ENCODE data around the gene TSHZ3. TPM values are rescaled to one million over a fixed set of nuclear protein-coding genes. Genes with fewer than 3 reads are reported as not detected.

Gene TSHZ3
- total and polyA plus RNA-seq, 2 of the 13 experiments (the other 11 are each of a cell fraction or from before 2014, with no cell fraction given), result not detected

DNA sequence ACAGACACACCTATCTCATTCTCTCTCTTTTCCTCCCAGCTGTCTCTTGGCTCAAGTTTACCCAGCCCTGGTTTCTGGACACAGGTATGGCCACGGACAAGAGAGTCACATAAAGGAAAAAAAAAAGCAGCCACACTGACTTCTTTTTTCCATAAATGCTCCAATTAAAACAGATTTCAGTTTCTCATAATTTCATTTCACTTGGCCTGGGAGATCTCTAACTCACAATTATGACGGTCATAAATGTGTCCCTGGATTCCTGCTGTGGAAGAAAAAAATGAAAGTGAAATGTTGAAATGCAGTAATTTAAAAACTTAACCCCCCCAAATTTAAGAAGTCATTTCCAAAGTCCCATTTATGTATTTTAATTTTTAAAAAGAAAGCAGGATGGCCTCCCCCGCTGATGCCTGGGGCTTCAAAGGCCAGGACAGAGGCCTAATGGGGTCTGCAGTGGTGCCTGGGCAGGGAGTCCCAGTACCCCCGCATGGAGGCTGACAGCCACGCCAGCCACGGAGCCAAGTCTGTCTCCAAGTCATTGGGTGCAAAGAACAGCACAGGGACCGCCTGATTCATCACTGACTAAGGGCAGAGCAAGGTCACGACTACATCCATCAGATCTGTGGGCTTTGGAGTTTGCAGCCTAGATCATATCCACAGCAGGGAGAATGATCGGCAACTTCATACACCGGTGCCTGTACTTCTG lies 79.7 kb downstream of the TSHZ3 start:
- peaks cover 26% of the 10 kb centered on the region; the same call in 1 of the 2 replicates for H3K9me3 ChIP-seq (ENCODE audit: low read length)
- no peak overlapping the region for H3K9ac ChIP-seq (ENCODE audit: insufficient read depth, low read depth, low read length)
- H2AFZ ChIP-seq (ENCODE audit: low read length), result no peak overlapping the region
- FAIRE-seq (no peak), ATAC-seq (no peak), DNase-seq (ENCODE audit: low spot score) (no peak)
- no peaks in the 10 kb centered on the region for H4K20me1 ChIP-seq (ENCODE audit: insufficient read depth, low read length)
- no peaks in the 10 kb centered on the region for H3K27me3 ChIP-seq (ENCODE audit: control insufficient read depth in 1 of 2, insufficient read depth in 2 of 2, low read length in 2 of 2)
- in situ Hi-C loops (cut with HindIII; ENCODE audit: extremely low pct_ligation_motif_present, low pct_unique_long_range_greater_than_20kb), result no loop called here
- no peak overlapping the region for H3K4me3 ChIP-seq (replicated peaks in 1 of 3; ENCODE audit: insufficient read depth in 1 of 3, low read depth in 2 of 3, low read length in 3 of 3)
- intact Hi-C loops (cut with micrococcal nuclease; ENCODE audit: unreplicated experiment), result no loop called here
- no peaks in the 10 kb centered on the region for H3K4me1 ChIP-seq (ENCODE audit: insufficient read depth, low read length)
- BruUV-seq (replicated peaks), result no TSS peak
- CTCF ChIA-PET (ENCODE audit: low intra/inter-chr PET ratio, low total read pairs), result no interaction called here
- no peaks in the 10 kb centered on the region for H3K36me3 ChIP-seq (replicated peaks in 1 of 2; ENCODE audit: control insufficient read depth in 1 of 2, insufficient read depth in 2 of 2, low read length in 2 of 2)
- no peak overlapping the region for H3K27ac ChIP-seq (ENCODE audit: extremely low read length, insufficient read depth, low read length)
- TF ChIP-seq KDM5A (IDR thresholded peaks at IDR 0.05; ENCODE audit: borderline replicate concordance, low read length) (no peak), ZNF891 (CRISPR knock-in tag; IDR thresholded peaks at IDR 0.05) (no peak), ZNF232 (CRISPR knock-in tag; IDR thresholded peaks at IDR 0.05; ENCODE audit: borderline replicate concordance) (no peak), TGIF2 (CRISPR knock-in tag; IDR thresholded peaks at IDR 0.05) (no peak), NFIB (CRISPR knock-in tag; IDR thresholded peaks at IDR 0.05; ENCODE audit: borderline replicate concordance) (no peak), TMF1 (CRISPR knock-in tag; IDR thresholded peaks at IDR 0.05; ENCODE audit: low read depth) (no peak), ZNF143 (CRISPR knock-in tag; IDR thresholded peaks at IDR 0.05) (no peak), ZNF556 (CRISPR knock-in tag; IDR thresholded peaks at IDR 0.05; ENCODE audit: borderline replicate concordance) (no peak), ZNF256 (CRISPR knock-in tag; conservative IDR thresholded peaks at IDR 0.05) (no peak), HMG20A (CRISPR knock-in tag; IDR thresholded peaks at IDR 0.05; ENCODE audit: borderline replicate concordance) (no peak), TCF7 (IDR thresholded peaks at IDR 0.05; ENCODE audit: low read depth) (no peak), ZFAT (CRISPR knock-in tag; conservative IDR thresholded peaks at IDR 0.05) (no peak), SRSF1 (optimal IDR thresholded peaks at IDR 0.05; ENCODE audit: low read depth, low read length) (no peak), HNRNPLL (IDR thresholded peaks at IDR 0.05; ENCODE audit: low read depth, low read length, poor library complexity, severe bottlenecking) (no peak), ZNF563 (CRISPR knock-in tag; IDR thresholded peaks at IDR 0.05) (no peak), ATRX (CRISPR knock-in tag; IDR thresholded peaks at IDR 0.05; ENCODE audit: borderline replicate concordance) (no peak), ZSCAN20 (CRISPR knock-in tag; IDR thresholded peaks at IDR 0.05; ENCODE audit: borderline replicate concordance) (no peak)
- TF ChIP-seq, protein P1, sequence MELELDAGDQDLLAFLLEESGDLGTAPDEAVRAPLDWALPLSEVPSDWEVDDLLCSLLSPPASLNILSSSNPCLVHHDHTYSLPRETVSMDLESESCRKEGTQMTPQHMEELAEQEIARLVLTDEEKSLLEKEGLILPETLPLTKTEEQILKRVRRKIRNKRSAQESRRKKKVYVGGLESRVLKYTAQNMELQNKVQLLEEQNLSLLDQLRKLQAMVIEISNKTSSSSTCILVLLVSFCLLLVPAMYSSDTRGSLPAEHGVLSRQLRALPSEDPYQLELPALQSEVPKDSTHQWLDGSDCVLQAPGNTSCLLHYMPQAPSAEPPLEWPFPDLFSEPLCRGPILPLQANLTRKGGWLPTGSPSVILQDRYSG (CRISPR knock-in tag; IDR thresholded peaks at IDR 0.05), result no peak
- TF ChIP-seq, protein P2, sequence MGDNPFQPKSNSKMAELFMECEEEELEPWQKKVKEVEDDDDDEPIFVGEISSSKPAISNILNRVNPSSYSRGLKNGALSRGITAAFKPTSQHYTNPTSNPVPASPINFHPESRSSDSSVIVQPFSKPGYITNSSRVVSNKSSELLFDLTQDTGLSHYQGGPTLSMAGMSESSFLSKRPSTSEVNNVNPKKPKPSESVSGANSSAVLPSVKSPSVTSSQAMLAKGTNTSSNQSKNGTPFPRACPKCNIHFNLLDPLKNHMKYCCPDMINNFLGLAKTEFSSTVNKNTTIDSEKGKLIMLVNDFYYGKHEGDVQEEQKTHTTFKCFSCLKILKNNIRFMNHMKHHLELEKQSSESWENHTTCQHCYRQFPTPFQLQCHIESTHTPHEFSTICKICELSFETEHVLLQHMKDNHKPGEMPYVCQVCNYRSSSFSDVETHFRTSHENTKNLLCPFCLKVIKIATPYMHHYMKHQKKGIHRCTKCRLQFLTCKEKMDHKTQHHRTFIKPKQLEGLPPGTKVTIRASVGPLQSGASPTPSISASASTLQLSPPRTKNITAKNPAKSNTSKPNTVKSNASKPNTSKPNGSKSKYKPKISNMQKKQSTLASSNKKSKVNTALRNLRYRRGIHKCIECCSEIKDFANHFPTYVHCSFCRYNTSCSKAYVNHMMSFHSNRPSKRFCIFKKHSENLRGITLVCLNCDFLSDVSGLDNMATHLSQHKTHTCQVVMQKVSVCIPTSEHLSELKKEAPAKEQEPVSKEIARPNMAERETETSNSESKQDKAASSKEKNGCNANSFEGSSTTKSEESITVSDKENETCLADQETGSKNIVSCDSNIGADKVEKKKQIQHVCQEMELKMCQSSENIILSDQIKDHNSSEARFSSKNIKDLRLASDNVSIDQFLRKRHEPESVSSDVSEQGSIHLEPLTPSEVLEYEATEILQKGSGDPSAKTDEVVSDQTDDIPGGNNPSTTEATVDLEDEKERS (CRISPR knock-in tag; IDR thresholded peaks at IDR 0.05), result no peak
- TF ChIP-seq, protein P3, sequence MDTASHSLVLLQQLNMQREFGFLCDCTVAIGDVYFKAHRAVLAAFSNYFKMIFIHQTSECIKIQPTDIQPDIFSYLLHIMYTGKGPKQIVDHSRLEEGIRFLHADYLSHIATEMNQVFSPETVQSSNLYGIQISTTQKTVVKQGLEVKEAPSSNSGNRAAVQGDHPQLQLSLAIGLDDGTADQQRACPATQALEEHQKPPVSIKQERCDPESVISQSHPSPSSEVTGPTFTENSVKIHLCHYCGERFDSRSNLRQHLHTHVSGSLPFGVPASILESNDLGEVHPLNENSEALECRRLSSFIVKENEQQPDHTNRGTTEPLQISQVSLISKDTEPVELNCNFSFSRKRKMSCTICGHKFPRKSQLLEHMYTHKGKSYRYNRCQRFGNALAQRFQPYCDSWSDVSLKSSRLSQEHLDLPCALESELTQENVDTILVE (CRISPR knock-in tag; IDR thresholded peaks at IDR 0.05), result no peak
- WGBS (ENCODE audit: low lambda C conversion rate), result 4% methylated on average over 5 of the region's 10 CpGs
- no peaks in the 10 kb centered on the region for H3K79me2 ChIP-seq (ENCODE audit: insufficient read depth, low read length)
- H3K4me2 ChIP-seq (ENCODE audit: low read depth, low read length), result no peak overlapping the region
- POLR2A ChIA-PET, result no interaction called here

Measured in HepG2 (cell line).